ENCODE results near the gene PLXNA4. TPM values are rescaled to one million over a fixed set of nuclear protein-coding genes. Genes with fewer than 3 reads are reported as not detected.

PLXNA4 gene
- total RNA-seq, 1 donor from 2014 or later: 16.2 TPM

GRCh38 chr7:132446666-132447278, 129.5 kb downstream of the PLXNA4 start:
- peaks cover 8% of the 10 kb centered on the region for H3K27me3 Mint-ChIP-seq (ENCODE audit: unreplicated experiment)

GRCh38 chr7:132446260-132446659, 130.0 kb downstream of the PLXNA4 start:
- Mint-ChIP-seq H3K9me3 (ENCODE audit: unreplicated experiment) (peaks cover 14% of the 10 kb centered on the region), H3K27me3 (ENCODE audit: unreplicated experiment) (peaks cover 8% of the 10 kb centered on the region)

More at GRCh38 chr7:132446666-132447278, 129.5 kb downstream of the PLXNA4 start:
- TF ChIP-seq CTCF (IDR thresholded peaks at IDR 0.05; ENCODE audit: partially characterized antibody, unreplicated experiment): no peak
- H3K4me1 Mint-ChIP-seq (ENCODE audit: low read depth, unreplicated experiment): peaks cover 11% of the 10 kb centered on the region
- H3K4me3 Mint-ChIP-seq (ENCODE audit: unreplicated experiment): no peak overlapping the region
- no peak for DNase-seq
- H3K9me3 Mint-ChIP-seq (ENCODE audit: unreplicated experiment): peaks cover 14% of the 10 kb centered on the region
- H3K36me3 Mint-ChIP-seq (ENCODE audit: unreplicated experiment): peaks cover 8% of the 10 kb centered on the region
- H3K27ac Mint-ChIP-seq (ENCODE audit: unreplicated experiment): no peak overlapping the region

GRCh38 chr7:132443761-132444520, 132.3 kb downstream of the PLXNA4 start:
- H3K36me3 Mint-ChIP-seq (ENCODE audit: unreplicated experiment): peaks cover 4% of the 10 kb centered on the region
- peaks cover 5% of the 10 kb centered on the region for H3K4me1 Mint-ChIP-seq (ENCODE audit: low read depth, unreplicated experiment)
- DNase-seq: no peak
- peaks cover 3% of the 10 kb centered on the region for H3K27me3 Mint-ChIP-seq (ENCODE audit: unreplicated experiment)
- no peak for TF ChIP-seq CTCF (IDR thresholded peaks at IDR 0.05; ENCODE audit: partially characterized antibody, unreplicated experiment)
- peaks cover 10% of the 10 kb centered on the region for H3K9me3 Mint-ChIP-seq (ENCODE audit: unreplicated experiment)
- no peak overlapping the region for H3K27ac Mint-ChIP-seq (ENCODE audit: unreplicated experiment)
- no peak overlapping the region for H3K4me3 Mint-ChIP-seq (ENCODE audit: unreplicated experiment)

More at GRCh38 chr7:132446260-132446659, 130.0 kb downstream of the PLXNA4 start:
- no peak for DNase-seq
- Mint-ChIP-seq H3K4me3 (ENCODE audit: unreplicated experiment) (no peak overlapping the region), H3K36me3 (ENCODE audit: unreplicated experiment) (peaks cover 8% of the 10 kb centered on the region), H3K4me1 (ENCODE audit: low read depth, unreplicated experiment) (peaks cover 11% of the 10 kb centered on the region), H3K27ac (ENCODE audit: unreplicated experiment) (no peak overlapping the region)
- TF ChIP-seq CTCF (IDR thresholded peaks at IDR 0.05; ENCODE audit: partially characterized antibody, unreplicated experiment): no peak

- Mint-ChIP-seq H3K27ac (ENCODE audit: unreplicated experiment) (no peak overlapping the region), H3K4me1 (ENCODE audit: low read depth, unreplicated experiment) (peaks cover 6% of the 10 kb centered on the region), H3K9me3 (ENCODE audit: unreplicated experiment) (peaks cover 8% of the 10 kb centered on the region), H3K27me3 (ENCODE audit: unreplicated experiment) (peaks cover 3% of the 10 kb centered on the region), H3K4me3 (ENCODE audit: unreplicated experiment) (no peak overlapping the region), H3K36me3 (ENCODE audit: unreplicated experiment) (peaks cover 4% of the 10 kb centered on the region)
- TF ChIP-seq CTCF (IDR thresholded peaks at IDR 0.05; ENCODE audit: partially characterized antibody, unreplicated experiment): no peak
- DNase-seq: no peak
Observed at GRCh38 chr7:132441935-132442334, 134.3 kb downstream of the PLXNA4 start.

- no peak for TF ChIP-seq CTCF (IDR thresholded peaks at IDR 0.05; ENCODE audit: partially characterized antibody, unreplicated experiment)
- Mint-ChIP-seq H3K27ac (ENCODE audit: unreplicated experiment) (no peak overlapping the region), H3K36me3 (ENCODE audit: unreplicated experiment) (peaks cover 1% of the 10 kb centered on the region), H3K27me3 (ENCODE audit: unreplicated experiment) (peaks cover 1% of the 10 kb centered on the region), H3K9me3 (ENCODE audit: unreplicated experiment) (peaks cover 6% of the 10 kb centered on the region), H3K4me3 (ENCODE audit: unreplicated experiment) (no peak overlapping the region), H3K4me1 (ENCODE audit: low read depth, unreplicated experiment) (peaks cover 6% of the 10 kb centered on the region)
- DNase-seq: no peak
Observed at GRCh38 chr7:132440151-132440550, 136.1 kb downstream of the PLXNA4 start.
